ENCODE data around the gene RAB35. TPM values are rescaled to one million over a fixed set of nuclear protein-coding genes. Genes with fewer than 3 reads are reported as not detected.

Gene RAB35
- polyA plus RNA-seq, 1 of the 3 experiments (the other 2 are of a cell fraction): 41.8 TPM

- TF ChIP-seq ZBTB33 (IDR thresholded peaks at IDR 0.05; ENCODE audit: borderline replicate concordance, low read depth): no peak
Measured at GRCh38 chr12:120136093-120136770, 19.7 kb upstream of the RAB35 start (continued).

GRCh38 chr12:120134307-120134980 is 17.9 kb upstream of the RAB35 start:
- CTCF ChIA-PET: no interaction called here

More at GRCh38 chr12:120134307-120134980, 17.9 kb upstream of the RAB35 start:
- Histone ChIP-seq H3K4me1 (ENCODE audit: control insufficient read depth in 1 of 2, insufficient read depth in 2 of 2, low read depth in 1 of 2, low read length in 1 of 2) (no peaks in the 10 kb centered on the region), H3K9me2 (no peaks in the 10 kb centered on the region), H3K27ac (ENCODE audit: low read depth in 2 of 2, low read length in 1 of 2) (no peak overlapping the region), H3K36me3 (replicated peaks in 1 of 2; ENCODE audit: control insufficient read depth in 1 of 2, insufficient read depth in 2 of 2, low read length in 1 of 2) (peaks cover 55 to 86% of the 10 kb centered on the region in 2 experiments), H3K9ac (no peak overlapping the region), H3K27me3 (ENCODE audit: insufficient read depth) (no peaks in the 10 kb centered on the region), H4K20me1 (ENCODE audit: insufficient read depth) (no peaks in the 10 kb centered on the region), H3K4me2 (no peak overlapping the region), H3F3A (replicated peaks; ENCODE audit: insufficient read depth) (no peaks in the 10 kb centered on the region), H3K79me2 (ENCODE audit: insufficient read depth) (no peaks in the 10 kb centered on the region), H2AFZ (ENCODE audit: low read depth) (no peak overlapping the region), H3K9me3 (no peaks in the 10 kb centered on the region), H3K4me3 (ENCODE audit: low read depth in 2 of 2, low read length in 1 of 2) (no peak overlapping the region)
- no peak for TF ChIP-seq YY1 (IDR thresholded peaks at IDR 0.05; ENCODE audit: low read depth)
- TF ChIP-seq EP300 (IDR thresholded peaks at IDR 0.05; ENCODE audit: borderline replicate concordance in 1 of 2, low read depth in 1 of 2, low read length in 1 of 2): no peak
- TF ChIP-seq SIN3A (IDR thresholded peaks at IDR 0.05; ENCODE audit: borderline replicate concordance, low read depth, low read length): no peak
- TF ChIP-seq POLR2AphosphoS5 (IDR thresholded peaks at IDR 0.05; ENCODE audit: low read depth, low read length): no peak
- no peak for TF ChIP-seq FOXM1 (IDR thresholded peaks at IDR 0.05; ENCODE audit: low read depth)
- no peak for TF ChIP-seq PBX3 (IDR thresholded peaks at IDR 0.05)
- TF ChIP-seq TAF1 (IDR thresholded peaks at IDR 0.05; ENCODE audit: borderline replicate concordance, low read depth, low read length): no peak
- no peak for TF ChIP-seq EZH2phosphoT487 (IDR thresholded peaks at IDR 0.05; ENCODE audit: borderline replicate concordance, low read depth)
- TF ChIP-seq CHD2 (IDR thresholded peaks at IDR 0.05; ENCODE audit: low read length, partially characterized antibody): no peak
- TF ChIP-seq SMC3 (IDR thresholded peaks at IDR 0.05; ENCODE audit: low read depth, low read length): no peak
- TF ChIP-seq RXRA (IDR thresholded peaks at IDR 0.05; ENCODE audit: borderline replicate concordance, low read depth): no peak
- no peak for TF ChIP-seq REST (IDR thresholded peaks at IDR 0.05; ENCODE audit: low read depth, low read length)
- no peak for TF ChIP-seq JUND (IDR thresholded peaks at IDR 0.05)
- TF ChIP-seq ZBTB33 (IDR thresholded peaks at IDR 0.05; ENCODE audit: borderline replicate concordance, low read depth): no peak
- TF ChIP-seq MXI1 (IDR thresholded peaks at IDR 0.05; ENCODE audit: low read depth, low read length): no peak
- no peak for TF ChIP-seq GATA2 (CRISPR knock-in tag; IDR thresholded peaks at IDR 0.05)
- no peak for TF ChIP-seq MAX (IDR thresholded peaks at IDR 0.05; ENCODE audit: low read depth)
- no peak for TF ChIP-seq NFIC (IDR thresholded peaks at IDR 0.05; ENCODE audit: borderline replicate concordance)
- WGBS (ENCODE audit: low lambda C conversion rate): 91% methylated on average over 13 of the region's 20 CpGs
- no peak for DNase-seq
- POLR2A ChIA-PET: interaction anchor here (0.8 kb wide), 2 partner anchors 17 to 67 kb away, joined by 3 read pairs; partner anchors contain the start of gene RPLP0

Measured in SK-N-SH (cell line).